Iris pigment epithelial cell (primary cell): ENCODE results near the gene GNAS.

Experiments used
- DNase-seq: peaks from one replicate; pipeline ENCODE4 v3.0.0-alpha.2; 2011; ENCODE audit warnings: low read depth

The GNAS gene

GRCh38 chr20:58880994-58881752 is 28.7 kb downstream of the GNAS start:
- no peak for DNase-seq

DNA sequence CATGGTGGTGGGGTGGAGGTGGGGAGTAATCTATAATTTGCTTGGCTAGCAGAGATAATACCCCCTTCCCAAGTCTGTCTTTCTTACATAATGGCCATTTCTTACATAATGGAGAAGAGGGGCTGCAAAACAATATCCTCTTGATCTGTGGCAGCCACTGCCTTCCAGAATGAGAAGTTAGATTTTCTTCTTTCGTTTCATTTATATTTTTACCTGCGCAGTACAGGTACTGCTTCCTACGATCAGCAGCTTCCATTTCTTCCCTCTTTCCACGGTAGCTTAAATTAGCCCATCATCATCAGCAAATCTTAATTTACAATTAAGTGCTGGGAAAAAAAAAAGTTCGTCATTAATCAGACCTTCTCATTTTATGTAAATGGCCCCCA is 30.2 kb downstream of the GNAS start:
- DNase-seq = no peak

GRCh38 chr20:58883241-58883691 is 30.8 kb downstream of the GNAS start:
- DNase-seq = no peak

DNA sequence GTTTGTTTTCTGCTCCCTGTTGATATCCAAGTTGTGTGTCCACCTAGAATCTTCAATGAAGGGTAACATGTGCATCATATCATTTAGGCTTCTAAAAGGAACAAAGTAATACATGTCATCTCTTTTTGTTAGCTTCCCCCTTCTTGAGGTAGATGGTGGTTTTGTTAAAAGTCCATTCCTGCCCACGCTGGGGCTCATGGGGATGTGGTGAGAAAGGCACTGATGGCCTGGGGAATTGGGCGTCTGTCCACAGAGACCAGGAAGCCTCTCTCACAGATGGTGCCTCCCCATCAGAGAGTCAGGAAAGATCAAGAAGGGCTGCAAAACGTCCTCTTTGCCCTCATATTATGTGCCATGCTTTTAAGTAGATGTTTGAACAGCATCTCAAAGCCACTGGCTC is 32.5 kb downstream of the GNAS start:
- DNase-seq = no peak

GRCh38 chr20:58886546-58886945 is 34.0 kb downstream of the GNAS start:
- no peak for DNase-seq

GRCh38 chr20:58888103-58888502 is 35.6 kb downstream of the GNAS start:
- no peak for DNase-seq

GRCh38 chr20:58888521-58889333 is 36.2 kb downstream of the GNAS start:
- peak; percentile 73 for DNase-seq

- DNase-seq = no peak
These were observed 36.8 kb downstream of the GNAS start for GRCh38 chr20:58889334-58889760.

GRCh38 chr20:58889798-58890517 is 37.4 kb downstream of the GNAS start:
- no peak for DNase-seq

DNA sequence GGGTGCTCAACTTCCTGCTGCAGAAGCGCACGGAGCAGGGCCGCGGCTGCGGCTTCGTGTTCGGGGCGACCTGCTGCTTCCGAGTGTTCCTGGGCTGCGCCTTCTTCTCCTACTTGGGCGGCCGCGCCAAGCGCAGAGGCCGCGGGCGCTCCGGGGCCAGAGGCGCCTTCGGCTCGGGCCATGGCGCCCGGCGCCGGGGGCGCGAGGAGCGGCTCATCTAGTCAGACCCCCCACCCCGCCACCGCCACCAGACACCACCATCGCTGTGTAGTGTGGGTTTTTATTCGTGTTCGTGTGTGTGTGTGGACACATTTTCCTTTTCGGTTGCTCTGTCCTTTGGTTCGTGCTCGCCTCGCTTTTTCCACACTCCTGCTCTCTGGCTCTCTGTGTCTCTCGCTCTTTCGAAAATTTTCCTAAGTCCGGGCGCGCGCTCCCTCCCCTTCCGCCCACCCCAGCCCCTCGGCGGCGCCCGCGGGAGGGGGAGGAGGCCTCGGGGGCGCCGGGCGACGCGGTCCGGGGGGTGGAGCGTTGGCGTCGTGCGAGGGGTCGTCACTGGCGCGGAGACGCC is 38.1 kb downstream of the GNAS start:
- peak; percentile 83 for DNase-seq

- DNase-seq = peak; percentile 72
These were observed 38.7 kb downstream of the GNAS start for GRCh38 chr20:58891086-58891717.

GRCh38 chr20:58891718-58892140 is 39.2 kb downstream of the GNAS start:
- peak; percentile 54 for DNase-seq

- DNase-seq = peak; percentile 55
These were observed 39.8 kb downstream of the GNAS start for GRCh38 chr20:58892141-58892931.

- DNase-seq = no peak
These were observed 40.4 kb downstream of the GNAS start for GRCh38 chr20:58892932-58893224.

DNA sequence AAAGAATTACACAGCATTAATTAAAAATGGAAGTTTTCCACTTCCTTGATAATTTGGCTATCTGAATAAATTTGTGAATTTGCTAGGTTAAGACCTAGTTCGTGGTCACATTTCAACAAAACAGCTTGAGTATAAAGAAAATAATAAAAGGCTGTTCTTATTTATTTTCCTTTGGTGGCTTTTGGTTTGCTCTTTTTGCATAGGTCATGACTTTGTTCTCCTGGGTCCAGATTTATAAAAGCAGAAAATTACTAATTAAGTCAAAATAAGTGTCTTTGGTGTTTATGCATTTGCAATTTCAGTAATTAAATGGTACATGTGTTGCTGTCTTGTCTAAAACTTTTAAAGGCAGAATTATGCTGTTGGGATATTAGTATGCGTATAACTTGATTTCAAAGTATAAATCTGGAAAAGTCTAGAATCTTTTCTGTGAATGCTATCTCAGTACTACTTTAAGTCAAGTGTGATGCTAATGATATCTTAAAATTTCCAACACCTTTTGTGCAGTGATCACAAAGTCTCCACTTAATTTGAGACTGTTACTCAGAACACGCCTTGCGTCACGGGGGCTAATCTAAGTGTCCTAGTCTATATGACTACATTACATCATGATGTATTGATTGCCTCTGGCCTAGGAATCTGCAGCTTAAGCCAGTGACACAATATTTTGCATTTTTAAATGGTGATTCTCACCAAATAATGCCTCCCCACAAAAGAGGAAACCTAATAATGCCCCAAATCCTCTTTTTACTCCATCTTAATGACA is 41.0 kb downstream of the GNAS start:
- peak; percentile 35 for DNase-seq

GRCh38 chr20:58894652-58895447 is 42.3 kb downstream of the GNAS start:
- peak; percentile 29 for DNase-seq

- no peak for DNase-seq
These were observed 43.1 kb downstream of the GNAS start for GRCh38 chr20:58895448-58896180.

GRCh38 chr20:58896820-58897219 is 44.3 kb downstream of the GNAS start:
- no peak for DNase-seq

GRCh38 chr20:58897488-58897887 is 45.0 kb downstream of the GNAS start:
- no peak for DNase-seq
